ENCODE data around the gene CMKLR1.

The CMKLR1 gene, protein sequence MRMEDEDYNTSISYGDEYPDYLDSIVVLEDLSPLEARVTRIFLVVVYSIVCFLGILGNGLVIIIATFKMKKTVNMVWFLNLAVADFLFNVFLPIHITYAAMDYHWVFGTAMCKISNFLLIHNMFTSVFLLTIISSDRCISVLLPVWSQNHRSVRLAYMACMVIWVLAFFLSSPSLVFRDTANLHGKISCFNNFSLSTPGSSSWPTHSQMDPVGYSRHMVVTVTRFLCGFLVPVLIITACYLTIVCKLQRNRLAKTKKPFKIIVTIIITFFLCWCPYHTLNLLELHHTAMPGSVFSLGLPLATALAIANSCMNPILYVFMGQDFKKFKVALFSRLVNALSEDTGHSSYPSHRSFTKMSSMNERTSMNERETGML

DNA sequence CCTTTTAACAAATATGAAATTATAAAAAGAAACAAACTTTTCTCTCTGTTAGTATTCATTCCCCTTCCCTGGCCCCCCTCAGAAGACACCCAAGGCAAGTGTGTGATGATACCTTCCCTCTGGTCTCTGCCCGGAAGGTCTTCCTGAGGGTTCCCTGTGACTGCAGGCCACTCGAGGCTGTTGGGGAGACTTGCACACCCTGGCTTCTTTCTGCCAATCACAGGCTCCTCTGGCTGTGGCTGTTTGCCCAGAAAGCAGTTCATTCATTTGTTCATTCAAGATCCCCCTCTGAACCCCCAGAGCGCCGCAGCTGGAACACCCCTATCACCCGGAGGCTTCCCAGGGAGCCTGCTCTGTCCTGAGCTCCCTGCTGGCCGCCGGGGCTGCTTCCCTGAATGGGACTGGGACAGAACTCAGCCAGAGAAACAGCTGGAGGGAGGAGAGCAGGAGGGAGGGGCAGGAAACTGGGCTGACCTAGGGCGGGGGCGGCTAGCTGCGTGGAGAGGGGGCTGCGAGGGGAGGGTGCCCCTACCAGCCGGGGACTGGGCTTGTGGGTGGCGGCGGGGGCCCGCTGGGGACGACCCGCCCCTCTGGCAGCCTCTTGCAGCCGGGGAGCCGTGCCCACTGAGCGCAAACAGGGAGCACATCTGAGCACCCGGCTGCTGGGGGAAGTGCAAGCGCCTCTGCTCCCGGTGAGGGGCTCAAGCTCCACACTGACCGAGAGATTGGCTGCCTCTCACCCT is at the start of gene CMKLR1:
CMKLR1 (minus strand) TSS at position 397 of the 743 bp plus-strand sequence. CDS start 45,720 bp downstream, outside the sequence.
- no peak for DNase-seq

GRCh38 chr12:108387771-108388170 is 48.7 kb upstream of the CMKLR1 start:
- no peak for DNase-seq

- no peak for DNase-seq
These were observed 47.7 kb upstream of the CMKLR1 start for GRCh38 chr12:108386709-108387360.

GRCh38 chr12:108382437-108382801 is 43.3 kb upstream of the CMKLR1 start:
- no peak for DNase-seq

DNA sequence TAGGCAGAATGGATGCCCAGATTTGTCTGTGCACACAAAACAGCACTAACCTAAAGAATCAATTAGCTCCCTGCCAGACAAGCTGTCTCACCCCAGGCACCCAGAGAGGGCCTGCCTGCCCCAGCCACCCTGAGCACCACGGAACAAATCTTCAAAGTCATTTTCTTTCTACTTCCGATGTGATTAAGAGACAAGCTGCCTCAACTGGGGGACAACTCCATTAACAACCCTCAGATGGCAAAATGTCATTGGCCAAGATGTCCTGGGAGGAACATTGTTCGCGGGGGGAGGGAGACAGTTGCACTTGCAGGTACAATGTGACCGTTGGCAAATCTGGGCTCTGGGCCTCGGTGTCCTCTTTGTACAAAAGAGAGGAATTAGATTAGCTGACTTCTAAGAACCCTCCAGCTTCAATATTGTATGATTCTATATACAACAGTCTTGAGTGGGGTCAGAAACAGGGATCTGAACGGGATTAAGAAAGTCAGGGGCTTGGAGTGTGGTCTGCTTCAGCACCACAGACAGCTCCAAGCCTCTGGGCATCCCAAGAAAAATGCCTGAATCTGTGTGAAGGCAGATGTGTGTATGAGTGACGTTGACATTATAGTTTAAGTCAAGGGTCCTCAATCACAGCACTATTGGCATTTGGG is 42.8 kb upstream of the CMKLR1 start:
- no peak for DNase-seq

GRCh38 chr12:108380382-108380781 is 41.3 kb upstream of the CMKLR1 start:
- DNase-seq, result no peak

- peak; percentile 96 for DNase-seq
These were observed 40.7 kb upstream of the CMKLR1 start for GRCh38 chr12:108379823-108380222.

DNA sequence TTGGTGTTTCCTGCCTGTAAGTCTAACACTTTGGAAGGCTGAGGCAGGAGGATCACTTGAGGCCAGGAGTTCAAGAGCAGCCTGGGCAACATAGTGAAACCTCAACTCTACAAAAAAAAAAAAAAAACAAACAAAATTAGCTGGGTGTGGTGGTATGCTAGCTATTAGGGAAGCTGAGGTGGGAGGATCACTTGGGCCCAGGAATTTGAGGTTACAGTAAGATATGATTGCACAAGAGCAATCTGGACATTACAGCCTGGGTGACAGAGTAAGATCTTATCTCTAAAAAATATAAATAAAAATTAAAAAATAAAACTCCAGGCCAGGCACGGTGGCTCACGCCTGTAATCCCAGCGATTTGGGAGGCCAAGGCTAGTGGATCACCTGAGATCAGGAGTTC is 39.8 kb upstream of the CMKLR1 start:
- no peak for DNase-seq

DNA sequence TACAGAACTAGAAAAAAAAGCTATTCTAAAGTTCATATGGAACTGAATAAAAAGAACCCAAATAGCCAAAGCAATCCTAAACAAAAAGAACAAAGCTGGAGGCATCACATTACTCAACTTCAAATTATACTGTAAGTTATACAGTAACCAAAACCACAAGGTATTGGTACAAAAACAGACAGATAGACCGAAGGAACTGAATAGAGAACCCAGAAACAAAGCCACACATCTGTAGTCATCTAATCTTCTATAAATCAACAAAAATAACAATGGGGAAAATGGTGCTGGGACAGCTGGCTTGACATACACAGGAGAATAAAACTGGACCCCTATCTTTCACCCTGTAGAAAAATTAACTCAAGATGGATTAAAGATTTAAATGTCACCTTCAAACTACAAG is 38.1 kb upstream of the CMKLR1 start:
- DNase-seq, result no peak

DNA sequence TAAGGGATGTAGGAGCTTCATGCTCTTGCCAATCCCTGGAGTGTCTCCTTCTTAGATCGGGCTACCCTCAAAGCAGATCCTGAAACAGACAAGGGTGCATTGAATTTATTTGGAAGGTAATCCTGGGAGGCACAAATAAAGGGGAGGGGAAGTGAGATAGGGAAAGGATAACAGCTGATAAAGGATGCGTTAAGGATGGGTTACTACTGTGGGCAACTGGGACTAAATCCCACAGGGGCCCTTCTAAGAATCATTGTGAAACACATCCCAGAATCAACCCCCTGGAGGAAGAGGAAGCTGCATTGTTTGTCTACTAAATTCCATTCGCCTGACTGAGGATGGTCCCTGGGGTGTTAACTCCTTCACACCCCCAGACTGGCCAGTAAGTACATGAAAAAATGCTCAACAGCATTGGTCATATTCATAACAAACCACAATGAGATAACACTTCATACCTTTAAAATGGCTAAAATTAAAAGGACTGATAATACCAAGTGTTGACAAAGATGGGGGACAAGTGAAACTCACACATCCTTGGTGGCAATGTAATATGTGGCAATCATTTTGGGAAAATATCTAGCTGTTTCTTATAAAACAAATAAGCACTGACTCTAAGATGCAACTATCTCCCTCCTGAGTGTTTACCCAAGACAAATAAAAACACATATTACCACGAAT is 37.0 kb upstream of the CMKLR1 start:
- no peak for DNase-seq

DNA sequence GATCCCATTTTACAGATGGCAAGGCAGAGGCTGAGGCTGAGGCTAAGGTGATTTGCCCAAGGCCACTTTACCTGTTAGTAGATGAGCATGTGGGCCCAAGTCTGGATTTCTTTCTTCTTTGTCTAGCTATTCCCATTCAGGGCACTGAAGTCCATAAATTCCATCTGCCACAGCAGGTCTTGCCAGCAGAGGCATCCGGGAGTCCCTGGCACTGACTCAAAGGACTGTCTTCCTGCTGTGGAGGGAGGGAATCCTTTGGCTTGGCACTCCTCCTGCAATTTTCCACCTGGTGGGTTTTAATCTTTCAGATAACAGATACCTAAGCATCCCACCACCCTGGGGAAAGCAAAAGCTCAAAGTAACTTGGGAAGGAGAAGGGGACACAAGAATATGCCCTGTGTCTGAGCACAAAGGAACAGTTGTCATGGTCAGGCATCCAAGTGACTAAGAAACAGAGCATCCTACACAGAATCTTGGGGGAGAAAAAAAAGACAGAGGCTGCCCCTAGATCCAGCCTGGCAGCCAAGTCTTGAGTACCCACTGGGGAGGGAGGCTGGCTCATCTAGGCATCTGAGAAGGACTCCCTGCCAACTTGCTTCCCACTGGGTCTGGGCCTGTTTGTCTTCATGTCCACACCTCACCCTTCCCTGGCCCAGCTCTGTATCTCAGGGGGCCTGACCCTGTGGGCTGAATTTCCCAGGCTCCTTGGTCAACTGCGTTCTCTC is 35.6 kb upstream of the CMKLR1 start:
- peak; percentile 95 for DNase-seq

DNA sequence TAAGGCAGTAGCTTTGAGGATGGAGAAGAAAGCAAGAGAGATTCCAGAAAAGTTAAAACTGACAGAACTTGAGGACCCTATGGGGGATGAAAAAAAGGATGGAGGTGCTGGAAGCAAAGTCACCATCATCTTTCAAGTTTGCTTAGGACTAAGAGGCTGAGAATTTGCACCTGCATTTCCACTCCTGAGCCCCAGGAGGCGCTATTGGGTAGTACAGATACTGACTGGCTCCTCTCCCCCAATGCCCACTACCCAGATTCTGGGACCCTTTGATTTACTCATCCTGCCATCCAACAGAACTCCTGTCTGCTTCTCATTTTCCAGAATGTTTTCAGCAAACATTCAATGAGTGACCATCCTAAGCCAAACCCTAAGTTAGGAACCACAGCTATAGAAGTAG is 34.0 kb upstream of the CMKLR1 start:
- no peak for DNase-seq

DNA sequence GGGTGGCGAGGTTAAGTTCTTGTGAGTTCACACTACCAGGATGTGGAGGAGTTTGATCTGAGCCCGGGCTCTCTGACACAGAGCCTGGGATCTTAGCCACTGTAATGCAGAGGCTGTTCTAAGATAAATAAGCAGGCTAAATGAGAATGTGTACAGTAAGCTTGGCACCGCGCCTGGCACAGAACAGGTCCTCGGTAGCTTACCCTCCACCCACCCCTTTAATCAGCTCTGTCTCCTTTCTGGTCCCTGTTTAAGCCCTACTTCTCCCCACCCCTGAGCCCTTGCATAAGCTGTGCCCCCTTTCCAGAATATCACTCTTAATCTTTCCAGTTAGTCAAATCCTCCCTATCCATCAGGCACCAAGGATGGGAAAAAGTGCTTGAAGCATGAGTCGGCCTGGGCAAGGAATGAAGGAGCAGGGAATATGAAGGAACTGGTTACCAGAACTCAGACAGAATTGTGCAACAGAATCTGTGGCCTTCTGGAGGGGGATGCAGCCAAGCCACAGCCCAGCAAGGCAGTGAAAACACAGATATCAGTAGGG is 32.8 kb upstream of the CMKLR1 start:
- DNase-seq, result peak; percentile 56

GRCh38 chr12:108370415-108370814 is 31.3 kb upstream of the CMKLR1 start:
- no peak for DNase-seq

DNA sequence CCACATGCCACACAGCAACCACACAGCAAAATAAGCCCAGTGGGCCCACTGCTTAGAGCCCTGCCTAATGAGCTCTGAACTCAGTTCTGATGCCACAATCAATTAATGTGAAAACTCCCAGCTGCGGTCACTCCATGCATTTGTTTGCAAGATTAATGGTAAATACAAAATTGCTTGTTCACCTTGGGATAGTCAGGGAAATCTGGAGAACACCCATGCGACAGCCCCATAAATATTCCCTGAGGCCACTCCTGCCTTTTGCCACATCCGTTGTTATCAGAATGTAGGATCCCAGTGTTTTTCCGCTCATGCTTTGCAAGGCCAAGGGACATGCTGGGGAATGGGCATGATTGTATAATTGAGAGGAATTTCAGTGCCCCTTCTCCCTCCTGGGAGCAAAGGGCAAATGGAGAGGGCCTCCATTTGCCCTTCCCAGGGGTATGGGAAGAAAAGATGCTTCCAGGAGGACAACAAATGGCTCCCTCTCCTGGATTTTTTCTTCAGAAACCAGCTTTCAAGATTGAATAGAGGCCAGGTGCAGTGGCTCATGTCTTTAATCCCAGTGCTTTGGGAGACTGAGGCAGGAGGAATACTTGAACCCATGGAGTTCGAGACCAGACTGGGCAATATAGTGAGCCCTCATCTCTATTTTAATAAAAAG is 30.8 kb upstream of the CMKLR1 start:
- no peak for DNase-seq

DNA sequence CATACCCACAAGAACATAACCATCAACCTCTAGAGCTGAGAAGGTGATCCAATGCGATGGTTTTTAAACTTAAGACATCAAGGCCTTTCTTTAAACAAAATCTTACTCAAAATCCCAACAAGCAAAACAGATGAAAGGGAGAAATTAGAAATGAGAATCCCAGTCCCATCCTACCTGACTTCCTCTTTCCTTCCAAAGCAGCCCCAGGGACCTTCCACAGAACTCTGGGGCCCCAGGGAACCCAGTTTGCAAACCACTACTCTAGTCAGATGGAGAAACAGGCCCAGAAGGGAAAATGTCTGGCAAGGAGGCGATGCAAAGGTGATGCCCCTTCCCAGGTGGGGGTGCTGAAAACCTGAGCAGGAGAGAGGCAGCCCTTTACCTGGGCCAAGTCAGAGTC is 29.0 kb upstream of the CMKLR1 start:
- no peak for DNase-seq

- no peak for DNase-seq
These were observed 28.3 kb upstream of the CMKLR1 start for GRCh38 chr12:108367436-108367835.

GRCh38 chr12:108365324-108365723 is 26.2 kb upstream of the CMKLR1 start:
- DNase-seq, result no peak

GRCh38 chr12:108364879-108365278 is 25.8 kb upstream of the CMKLR1 start:
- no peak for DNase-seq

GRCh38 chr12:108363565-108363964 is 24.5 kb upstream of the CMKLR1 start:
- no peak for DNase-seq

DNA sequence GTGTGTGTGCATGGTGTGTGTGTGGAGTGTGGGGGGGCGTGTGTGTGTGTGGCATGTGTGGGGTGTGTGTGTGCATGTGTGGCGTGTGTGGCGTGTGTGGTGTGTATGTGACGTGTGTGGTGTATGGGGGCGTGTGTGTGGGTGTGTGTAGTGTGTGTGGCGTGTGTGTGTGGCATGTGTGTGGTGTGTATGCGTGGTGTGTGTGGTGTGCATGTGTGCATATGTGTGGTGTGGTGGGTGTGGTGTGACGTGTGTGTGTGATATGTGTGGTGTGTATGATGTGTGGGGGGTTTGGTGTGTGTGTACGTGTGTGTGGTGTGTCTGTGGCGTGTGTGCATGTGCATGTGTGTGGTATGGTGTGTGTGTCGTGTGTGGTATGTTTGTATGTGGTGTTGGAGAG is 24.1 kb upstream of the CMKLR1 start:
- DNase-seq, result no peak
